GM10847 (cell line): ENCODE measurements around the gene NT5DC4.

Experiments used
- POLR2A ChIP-seq: IDR thresholded peaks from 2 replicates; pipeline ENCODE4 v1.6.1; 2011; ENCODE audit not compliant: insufficient read length; ENCODE audit errors: extremely low read depth

The NT5DC4 gene

GRCh38 chr2:112782234-112782799, 61.5 kb downstream of the NT5DC4 start:
- no peak for TF ChIP-seq POLR2A

DNA sequence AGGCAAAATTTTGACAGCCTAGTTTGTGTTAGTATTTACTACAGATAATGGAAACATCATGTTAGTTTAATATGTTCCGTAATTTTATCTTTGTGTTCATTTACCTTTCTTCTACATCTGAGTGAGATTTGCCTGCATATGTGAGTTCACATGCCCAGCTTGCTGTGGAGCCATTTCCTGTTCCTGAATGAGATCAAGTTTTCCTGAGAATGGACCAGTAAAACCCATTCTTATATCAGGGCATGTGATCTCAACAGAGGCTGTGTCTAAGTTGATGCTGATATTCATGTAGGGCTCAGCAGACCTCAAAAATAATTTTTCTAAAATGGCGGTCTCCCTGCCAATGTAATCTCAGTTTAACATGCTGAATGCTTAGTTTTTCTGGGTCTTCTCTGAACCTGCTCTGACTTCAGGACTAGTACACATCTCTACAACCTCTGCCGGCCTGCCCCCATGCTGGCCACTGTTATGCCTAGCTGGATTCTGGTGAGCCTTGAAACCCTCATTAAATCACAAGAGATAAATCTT, 62.4 kb downstream of the NT5DC4 start:
- no peak for TF ChIP-seq POLR2A

GRCh38 chr2:112784199-112785189, 63.7 kb downstream of the NT5DC4 start, which contains the start of gene IL1A:
Gene IL1A (minus strand): TSS chr2:112784493. CDS start chr2:112783770, 723 bp downstream.
- TF ChIP-seq POLR2A = no peak

DNA sequence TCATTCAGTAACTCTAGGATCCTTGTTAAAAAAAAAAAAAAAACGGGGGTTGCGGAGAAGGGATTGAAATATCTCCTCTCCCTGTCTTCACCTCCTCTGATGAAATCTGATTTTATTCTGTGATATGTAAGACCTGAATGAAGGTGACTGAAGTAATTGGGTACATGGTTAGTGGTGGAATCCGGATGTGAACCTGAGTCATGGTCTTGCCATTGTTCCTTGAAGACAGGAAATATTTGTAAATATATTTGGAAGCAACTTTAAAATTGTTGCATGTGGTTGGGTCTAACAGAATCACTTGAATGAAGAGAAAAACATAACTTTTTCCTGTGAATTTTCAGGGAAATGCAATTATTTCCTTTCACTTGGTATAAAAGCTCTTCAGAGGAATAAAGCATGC, 66.5 kb downstream of the NT5DC4 start:
- no peak for TF ChIP-seq POLR2A

DNA sequence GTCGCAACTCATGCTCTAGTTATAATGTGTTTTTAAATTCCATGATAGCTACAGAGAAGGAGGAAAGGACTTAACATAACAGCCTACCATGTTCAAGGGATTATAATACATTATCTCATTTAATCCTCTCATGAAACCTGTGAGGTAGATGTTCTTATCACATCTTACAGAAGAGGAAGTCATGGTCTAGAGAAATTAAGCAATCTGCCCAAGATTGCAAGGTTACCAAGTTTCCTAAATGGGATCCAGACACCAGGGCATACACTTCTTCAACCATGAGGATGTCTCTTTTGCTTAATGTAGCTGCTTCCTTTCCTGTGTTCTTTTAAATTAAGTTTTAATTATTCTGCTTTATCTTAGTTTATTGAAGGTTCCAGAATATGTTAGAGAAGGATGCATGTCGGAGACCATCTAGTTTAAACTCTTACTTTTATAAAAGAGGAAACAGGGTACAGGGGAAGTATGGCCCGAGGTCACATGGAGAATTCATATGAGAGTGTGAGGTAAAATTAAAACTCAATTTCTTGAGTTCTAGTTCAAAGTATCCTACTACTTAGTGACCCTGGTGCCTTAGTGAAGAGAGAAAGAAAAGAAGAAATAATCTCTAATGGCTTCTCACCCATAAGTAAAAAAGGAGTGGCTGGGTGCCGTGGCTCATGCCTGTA, 67.0 kb downstream of the NT5DC4 start:
- TF ChIP-seq POLR2A = no peak

DNA sequence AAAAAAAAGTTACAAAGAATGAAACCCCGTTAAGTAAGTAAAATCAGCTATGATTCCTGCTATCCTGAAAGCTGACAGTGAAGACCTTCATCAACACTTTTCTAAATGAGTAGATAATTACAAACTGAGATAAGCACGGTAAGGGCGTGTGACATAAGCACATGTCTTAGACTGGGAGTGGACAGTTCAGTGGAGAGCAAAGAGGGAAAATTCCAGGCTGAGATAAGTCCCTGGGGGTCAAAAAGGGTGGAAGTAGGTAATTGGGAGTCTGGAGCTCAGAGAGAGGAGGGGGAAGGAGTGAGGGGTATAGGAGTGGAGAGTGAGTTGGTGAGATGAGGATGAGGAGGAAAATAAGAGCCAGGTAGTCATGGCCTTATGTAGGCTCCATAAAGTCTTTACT, 67.8 kb downstream of the NT5DC4 start:
- no peak for TF ChIP-seq POLR2A
